ENCODE measurements around the gene VAMP2. TPM values are rescaled to one million over a fixed set of nuclear protein-coding genes. Genes with fewer than 3 reads are reported as not detected.
A peak's percentile ranks its signal among the peaks of the same experiment; 100 is the strongest.

The VAMP2 gene
- total RNA-seq, 1 experiment from 2014 or later: 2.9 TPM

- H3K27me3 ChIP-seq (replicated peaks): no peaks in the 10 kb centered on the region
- H3K36me3 ChIP-seq: peaks cover 64% of the 10 kb centered on the region
- peaks cover 25% of the 10 kb centered on the region for H3K4me1 ChIP-seq (replicated peaks)
- DNase-seq (ENCODE audit: low read depth in 1 of 2, low spot score in 2 of 2): no peak
- H3K9me3 ChIP-seq (replicated peaks): no peaks in the 10 kb centered on the region
- H3K4me3 ChIP-seq: no peak overlapping the region
- no peak overlapping the region for H3K27ac ChIP-seq
These were observed 14.8 kb downstream of the VAMP2 start for GRCh38 chr17:8147805-8148404.

- Histone ChIP-seq H3K27ac (no peak overlapping the region), H3K36me3 (peaks cover 65% of the 10 kb centered on the region), H3K27me3 (replicated peaks) (no peaks in the 10 kb centered on the region), H3K4me1 (replicated peaks) (peaks cover 18% of the 10 kb centered on the region), H3K9me3 (replicated peaks) (no peaks in the 10 kb centered on the region), H3K4me3 (no peak overlapping the region)
- DNase-seq (ENCODE audit: low read depth in 1 of 2, low spot score in 2 of 2): peak in 1 of 2 experiments; percentile 37
These were observed 15.5 kb downstream of the VAMP2 start for GRCh38 chr17:8147141-8147804.

GRCh38 chr17:8146381-8147140 is 16.2 kb downstream of the VAMP2 start:
- Histone ChIP-seq H3K36me3 (peaks cover 65% of the 10 kb centered on the region), H3K27ac (no peak overlapping the region), H3K4me1 (replicated peaks) (peaks cover 11% of the 10 kb centered on the region), H3K9me3 (replicated peaks) (no peaks in the 10 kb centered on the region), H3K4me3 (no peak overlapping the region), H3K27me3 (replicated peaks) (no peaks in the 10 kb centered on the region)
- peak in 1 of 2 experiments; percentile 38 for DNase-seq (ENCODE audit: low read depth in 1 of 2, low spot score in 2 of 2)

GRCh38 chr17:8145811-8146210 is 16.9 kb downstream of the VAMP2 start:
- no peak overlapping the region for H3K4me3 ChIP-seq
- H3K27ac ChIP-seq: no peak overlapping the region
- DNase-seq (ENCODE audit: low read depth in 1 of 2, low spot score in 2 of 2): peak in 1 of 2 experiments; percentile 37
- no peaks in the 10 kb centered on the region for H3K27me3 ChIP-seq (replicated peaks)
- H3K4me1 ChIP-seq (replicated peaks): peaks cover 4% of the 10 kb centered on the region
- H3K36me3 ChIP-seq: peaks cover 67% of the 10 kb centered on the region
- H3K9me3 ChIP-seq (replicated peaks): no peaks in the 10 kb centered on the region

GRCh38 chr17:8144401-8145231 is 18.1 kb downstream of the VAMP2 start:
- Histone ChIP-seq H3K27me3 (replicated peaks) (no peaks in the 10 kb centered on the region), H3K36me3 (peaks cover 68% of the 10 kb centered on the region), H3K4me1 (replicated peaks) (no peaks in the 10 kb centered on the region; the same call in 1 of the 2 replicates), H3K9me3 (replicated peaks) (no peaks in the 10 kb centered on the region), H3K27ac (no peak overlapping the region), H3K4me3 (no peak overlapping the region)
- DNase-seq (ENCODE audit: low read depth in 1 of 2, low spot score in 2 of 2): peak in 1 of 2 experiments; percentile 40

- H3K4me3 ChIP-seq: no peak overlapping the region
- peaks cover 61% of the 10 kb centered on the region for H3K36me3 ChIP-seq
These were observed 19.0 kb downstream of the VAMP2 start for GRCh38 chr17:8143581-8144400.

GRCh38 chr17:8142887-8143580 is 19.7 kb downstream of the VAMP2 start:
- peak in 1 of 2 experiments; percentile 41 for DNase-seq (ENCODE audit: low read depth in 1 of 2, low spot score in 2 of 2)
- Histone ChIP-seq H3K4me3 (no peak overlapping the region), H3K27me3 (replicated peaks) (no peaks in the 10 kb centered on the region), H3K9me3 (replicated peaks) (no peaks in the 10 kb centered on the region), H3K4me1 (replicated peaks) (peaks cover 3% of the 10 kb centered on the region; the same call in 1 of the 2 replicates), H3K27ac (no peak overlapping the region), H3K36me3 (peaks cover 54% of the 10 kb centered on the region)

More at GRCh38 chr17:8143581-8144400, 19.0 kb downstream of the VAMP2 start:
- no peaks in the 10 kb centered on the region; the same call in 1 of the 2 replicates for H3K4me1 ChIP-seq (replicated peaks)
- H3K27me3 ChIP-seq (replicated peaks): no peaks in the 10 kb centered on the region
- H3K9me3 ChIP-seq (replicated peaks): no peaks in the 10 kb centered on the region
- no peak overlapping the region for H3K27ac ChIP-seq
- peak in 1 of 2 experiments; percentile 36 for DNase-seq (ENCODE audit: low read depth in 1 of 2, low spot score in 2 of 2)

- peak in 1 of 2 experiments; percentile 36 for DNase-seq (ENCODE audit: low read depth in 1 of 2, low spot score in 2 of 2)
- Histone ChIP-seq H3K4me3 (no peak overlapping the region), H3K4me1 (replicated peaks) (peaks cover 7% of the 10 kb centered on the region), H3K27ac (no peak overlapping the region), H3K36me3 (peaks cover 46% of the 10 kb centered on the region), H3K9me3 (replicated peaks) (no peaks in the 10 kb centered on the region), H3K27me3 (replicated peaks) (no peaks in the 10 kb centered on the region)
These were observed 20.4 kb downstream of the VAMP2 start for GRCh38 chr17:8142158-8142886.

GRCh38 chr17:8141741-8142140 is 21.0 kb downstream of the VAMP2 start:
- Histone ChIP-seq H3K27ac (no peak overlapping the region), H3K4me1 (replicated peaks) (peaks cover 7% of the 10 kb centered on the region), H3K9me3 (replicated peaks) (no peaks in the 10 kb centered on the region), H3K27me3 (replicated peaks) (no peaks in the 10 kb centered on the region), H3K36me3 (peaks cover 41% of the 10 kb centered on the region), H3K4me3 (no peak overlapping the region)
- no peak for DNase-seq (ENCODE audit: low read depth in 1 of 2, low spot score in 2 of 2)

GRCh38 chr17:8141045-8141444 is 21.7 kb downstream of the VAMP2 start:
- Histone ChIP-seq H3K27ac (no peak overlapping the region), H3K27me3 (replicated peaks) (no peaks in the 10 kb centered on the region), H3K36me3 (peaks cover 34% of the 10 kb centered on the region), H3K4me3 (no peak overlapping the region), H3K4me1 (replicated peaks) (peaks cover 7% of the 10 kb centered on the region), H3K9me3 (replicated peaks) (no peaks in the 10 kb centered on the region)
- no peak for DNase-seq (ENCODE audit: low read depth in 1 of 2, low spot score in 2 of 2)

GRCh38 chr17:8140065-8141029 is 22.4 kb downstream of the VAMP2 start:
- Histone ChIP-seq H3K4me1 (replicated peaks) (peaks cover 7% of the 10 kb centered on the region), H3K27ac (no peak overlapping the region), H3K36me3 (peaks cover 27% of the 10 kb centered on the region), H3K9me3 (replicated peaks) (no peaks in the 10 kb centered on the region), H3K4me3 (no peak overlapping the region), H3K27me3 (replicated peaks) (no peaks in the 10 kb centered on the region)
- DNase-seq (ENCODE audit: low read depth in 1 of 2, low spot score in 2 of 2): no peak

Measured in SJSA1 (cell line).